Ramos (cell line): ENCODE results near the gene CTLA4.

Experiments
- in situ Hi-C: fragments of 300-500 bp; cut with MboI; formaldehyde crosslinking; loops from one replicate; pipeline ENCODE4 v1.14.3; 2022; ENCODE audit warnings: low sequenced_read_pairs; ENCODE audit not compliant: unreplicated experiment

CTLA4 gene

DNA sequence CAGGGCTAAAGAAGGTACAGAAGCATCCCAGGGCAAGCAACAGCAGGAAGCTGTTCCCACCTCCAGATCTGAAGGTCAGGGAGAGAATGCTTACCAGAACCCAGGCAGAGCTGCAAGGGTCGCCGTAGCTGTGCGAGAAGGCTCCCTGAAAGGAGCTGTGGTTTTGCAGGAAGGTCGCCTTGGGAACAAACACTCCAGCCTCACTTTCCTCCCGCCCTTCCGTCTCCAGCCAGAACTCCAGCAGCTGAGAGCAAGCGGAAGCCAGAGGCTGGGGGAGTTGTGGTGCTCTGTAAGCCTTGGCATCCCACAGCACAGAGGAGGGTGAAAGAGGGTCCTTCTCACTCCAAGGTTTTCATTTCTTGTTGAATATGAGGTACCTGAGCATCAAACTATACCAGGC is 50.7 kb downstream of the CTLA4 start:
- in situ Hi-C loops: no loop called here

DNA sequence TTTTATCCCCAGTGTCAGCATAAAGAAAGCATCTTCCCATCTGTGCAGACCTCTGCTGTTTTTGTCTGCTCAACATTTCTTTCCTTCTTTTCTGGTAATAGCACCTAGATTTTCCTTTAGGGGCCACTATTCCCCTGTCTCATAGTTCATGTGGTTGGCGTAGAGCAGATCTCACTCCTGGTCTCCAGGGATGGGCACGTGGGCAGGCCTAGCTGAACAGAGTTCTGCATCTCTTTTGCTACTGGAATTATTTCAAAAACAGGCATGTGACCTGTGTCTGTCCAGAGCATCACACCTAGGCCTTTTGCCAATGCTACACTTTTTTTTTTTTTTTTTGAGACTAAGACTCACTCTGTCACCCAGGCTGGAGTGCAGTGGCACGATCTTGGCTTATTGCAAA is 51.3 kb downstream of the CTLA4 start:
- in situ Hi-C loops: no loop called here
